Measurements from ENCODE around the gene BNC2.
A peak's percentile ranks its signal among the peaks of the same experiment; 100 is the strongest.

BNC2 gene

GRCh38 chr9:16418721-16419120 lies 451.7 kb downstream of the BNC2 start:
- DNase-seq (ENCODE audit: low read depth, low spot score), result no peak

GRCh38 chr9:16417749-16418148 lies 452.7 kb downstream of the BNC2 start:
- DNase-seq (ENCODE audit: low read depth, low spot score), result peak; percentile 60

- DNase-seq (ENCODE audit: low read depth, low spot score), result peak; percentile 90
Observed at GRCh38 chr9:16417161-16417560, 453.3 kb downstream of the BNC2 start.

- DNase-seq (ENCODE audit: low read depth, low spot score), result no peak
Observed at GRCh38 chr9:16414451-16414850, 456.0 kb downstream of the BNC2 start.

GRCh38 chr9:16413509-16414016 lies 456.9 kb downstream of the BNC2 start:
- DNase-seq (ENCODE audit: low read depth, low spot score), result no peak

- DNase-seq (ENCODE audit: low read depth, low spot score), result no peak
Observed at GRCh38 chr9:16412740-16413139, 457.7 kb downstream of the BNC2 start.

- no peak for DNase-seq (ENCODE audit: low read depth, low spot score)
Observed at GRCh38 chr9:16411311-16411710, 459.2 kb downstream of the BNC2 start.

- no peak for DNase-seq (ENCODE audit: low read depth, low spot score)
Observed at GRCh38 chr9:16410601-16411280, 459.7 kb downstream of the BNC2 start.

GRCh38 chr9:16407617-16408016 lies 462.9 kb downstream of the BNC2 start:
- no peak for DNase-seq (ENCODE audit: low read depth, low spot score)

- DNase-seq (ENCODE audit: low read depth, low spot score), result no peak
Observed at GRCh38 chr9:16406526-16407225, 463.8 kb downstream of the BNC2 start.

- DNase-seq (ENCODE audit: low read depth, low spot score), result no peak
Observed at GRCh38 chr9:16405421-16405820, 465.0 kb downstream of the BNC2 start.

- DNase-seq (ENCODE audit: low read depth, low spot score), result no peak
Observed at GRCh38 chr9:16401701-16402100, 468.8 kb downstream of the BNC2 start.

GRCh38 chr9:16398691-16399090 lies 471.8 kb downstream of the BNC2 start:
- DNase-seq (ENCODE audit: low read depth, low spot score), result no peak

GRCh38 chr9:16396389-16396788 lies 474.1 kb downstream of the BNC2 start:
- DNase-seq (ENCODE audit: low read depth, low spot score), result no peak

GRCh38 chr9:16391369-16391768 lies 479.1 kb downstream of the BNC2 start:
- DNase-seq (ENCODE audit: low read depth, low spot score), result no peak

- no peak for DNase-seq (ENCODE audit: low read depth, low spot score)
Observed at GRCh38 chr9:16387382-16387781, 483.1 kb downstream of the BNC2 start.

GRCh38 chr9:16386827-16387077 lies 483.7 kb downstream of the BNC2 start:
- DNase-seq (ENCODE audit: low read depth, low spot score), result no peak

GRCh38 chr9:16386007-16386826 lies 484.3 kb downstream of the BNC2 start:
- no peak for DNase-seq (ENCODE audit: low read depth, low spot score)

GRCh38 chr9:16385590-16385989 lies 484.9 kb downstream of the BNC2 start:
- DNase-seq (ENCODE audit: low read depth, low spot score), result peak; percentile 16

- DNase-seq (ENCODE audit: low read depth, low spot score), result no peak
Observed at GRCh38 chr9:16384993-16385392, 485.5 kb downstream of the BNC2 start.

- no peak for DNase-seq (ENCODE audit: low read depth, low spot score)
Observed at GRCh38 chr9:16377311-16377710, 493.2 kb downstream of the BNC2 start.

- peak; percentile 16 for DNase-seq (ENCODE audit: low read depth, low spot score)
Observed at GRCh38 chr9:16371306-16371705, 499.2 kb downstream of the BNC2 start.

- DNase-seq (ENCODE audit: low read depth, low spot score), result no peak
Observed at GRCh38 chr9:16370647-16371046, 499.8 kb downstream of the BNC2 start.

All from astrocyte of the hippocampus (primary cell).